DOHH2 (cell line): ENCODE results near the gene DAPK2.

Experiments
- CTCF ChIP-seq: fragments of 200-600 bp; sonication (generic); IDR thresholded peaks from one replicate; pipeline ENCODE4 v1.5.1; 2014; ENCODE audit warnings: antibody characterized with exemption, mild to moderate bottlenecking, low read depth, low read length; ENCODE audit not compliant: poor library complexity, severe bottlenecking
- EZH2phosphoT487 ChIP-seq: fragments of 200-600 bp; sonication (generic); IDR thresholded peaks from 2 replicates; pipeline ENCODE4 v1.6.1; 2017; ENCODE audit warnings: borderline replicate concordance, mild to moderate bottlenecking, antibody characterized with exemption, low read length, moderate library complexity, mixed read lengths

- TF ChIP-seq CTCF (no peak), EZH2phosphoT487 (no peak)
Measured at GRCh38 chr15:64072812-64073211, 26.5 kb upstream of the DAPK2 start.
